Trophoblast cell (in vitro differentiated cells and primary cell): Measurements from ENCODE around the gene FKBP15.

Experiments used
- DNase-seq, 2 donors: peaks; one replicate each; pipeline ENCODE4 v3.0.0-alpha.2; 2016
- H2AFZ ChIP-seq: 2 replicates; pipeline ENCODE4 v1.6.1; 2013; ENCODE audit warnings: low read length, moderate library complexity, mild to moderate bottlenecking; ENCODE audit not compliant: insufficient read depth, poor library complexity
- H2AK5ac ChIP-seq: 2 replicates; pipeline ENCODE4 v1.6.1; 2013; ENCODE audit warnings: mild to moderate bottlenecking, low read length
- H2BK120ac ChIP-seq: 2 replicates; pipeline ENCODE4 v1.6.1; 2013; ENCODE audit warnings: low read length, mild to moderate bottlenecking, moderate library complexity; ENCODE audit not compliant: insufficient read depth, poor library complexity
- H2BK12ac ChIP-seq: 2 replicates; pipeline ENCODE4 v1.6.1; 2013; ENCODE audit warnings: mild to moderate bottlenecking, low read length, moderate library complexity
- H2BK5ac ChIP-seq: 2 replicates; pipeline ENCODE4 v1.6.1; 2013; ENCODE audit warnings: low read length, low read depth, moderate library complexity, mild to moderate bottlenecking; ENCODE audit not compliant: poor library complexity
- H3K14ac ChIP-seq: 2 replicates; pipeline ENCODE4 v1.6.1; 2013; ENCODE audit warnings: mild to moderate bottlenecking, low read length
- H3K18ac ChIP-seq: 2 replicates; pipeline ENCODE4 v1.6.1; 2013; ENCODE audit warnings: mild to moderate bottlenecking, low read length
- H3K23ac ChIP-seq: 2 replicates; pipeline ENCODE4 v1.6.1; 2013; ENCODE audit warnings: low read length
- H3K27ac ChIP-seq: 2 replicates; pipeline ENCODE4 v1.5.1; 2013; ENCODE audit warnings: low read depth, mild to moderate bottlenecking, inconsistent platforms, low read length, moderate library complexity
- H3K27me3 ChIP-seq: 2 replicates; pipeline ENCODE4 v1.6.1; 2013; ENCODE audit warnings: inconsistent platforms, mild to moderate bottlenecking, low read length, moderate library complexity; ENCODE audit not compliant: insufficient read depth
- H3K36me3 ChIP-seq, 2 experiments: 1 replicate in 1 of 2; 2 replicates in 1 of 2; pipeline ENCODE4 v1.6.1; 2013; ENCODE audit warnings: low read length in 2 of 2, mild to moderate bottlenecking in 2 of 2, moderate library complexity in 1 of 2; ENCODE audit not compliant: insufficient read depth in 2 of 2, control insufficient read depth in 1 of 2
- H3K4ac ChIP-seq: 2 replicates; pipeline ENCODE4 v1.6.1; 2013; ENCODE audit warnings: low read depth, mild to moderate bottlenecking, low read length, moderate library complexity
- H3K4me1 ChIP-seq, 2 experiments: 1 replicate in 1 of 2; 2 replicates in 1 of 2; pipeline ENCODE4 v1.6.1; 2013; ENCODE audit warnings: low read length in 2 of 2, mild to moderate bottlenecking in 2 of 2, moderate library complexity in 1 of 2; ENCODE audit not compliant: insufficient read depth in 2 of 2, control insufficient read depth in 1 of 2
- H3K4me2 ChIP-seq: 2 replicates; pipeline ENCODE4 v1.6.1; 2013; ENCODE audit warnings: inconsistent platforms, mild to moderate bottlenecking, low read length, moderate library complexity
- H3K4me3 ChIP-seq: 2 replicates; pipeline ENCODE4 v1.5.1; 2013; ENCODE audit warnings: mild to moderate bottlenecking, low read depth, low read length, inconsistent platforms
- H3K79me1 ChIP-seq: one replicate; pipeline ENCODE4 v1.6.1; 2013; ENCODE audit warnings: low read length
- H3K79me2 ChIP-seq: 2 replicates; pipeline ENCODE4 v1.6.1; 2013; ENCODE audit warnings: low read length, mild to moderate bottlenecking; ENCODE audit not compliant: control insufficient read depth, insufficient read depth, poor library complexity
- H3K9ac ChIP-seq: 2 replicates; pipeline ENCODE4 v1.6.1; 2013; ENCODE audit warnings: mild to moderate bottlenecking, low read length
- H3K9me3 ChIP-seq: 2 replicates; pipeline ENCODE4 v1.6.1; 2013; ENCODE audit warnings: low read depth, mild to moderate bottlenecking, control low read depth, inconsistent platforms, low read length; ENCODE audit not compliant: insufficient read depth
- H4K12ac ChIP-seq: 2 replicates; pipeline ENCODE4 v1.6.1; 2013; ENCODE audit warnings: low read depth, mild to moderate bottlenecking, low read length, moderate library complexity
- H4K8ac ChIP-seq: 2 replicates; pipeline ENCODE4 v1.6.1; 2013; ENCODE audit warnings: low read depth, mild to moderate bottlenecking, low read length, moderate library complexity
- H4K91ac ChIP-seq: one replicate; pipeline ENCODE4 v1.6.1; 2013; ENCODE audit warnings: low read depth, mild to moderate bottlenecking, low read length, moderate library complexity
- WGBS: extraction: QIAGEN DNeasy Blood & Tissue Kit; methylation state at CpG from one replicate; pipeline ENCODE4 v1.1.7; 2013; ENCODE audit warnings: missing lambda C conversion rate; ENCODE audit not compliant: insufficient read length, insufficient coverage; ENCODE audit errors: extremely low coverage; 5-methylcytosine and 5-hydroxymethylcytosine counted together

The FKBP15 gene

DNA sequence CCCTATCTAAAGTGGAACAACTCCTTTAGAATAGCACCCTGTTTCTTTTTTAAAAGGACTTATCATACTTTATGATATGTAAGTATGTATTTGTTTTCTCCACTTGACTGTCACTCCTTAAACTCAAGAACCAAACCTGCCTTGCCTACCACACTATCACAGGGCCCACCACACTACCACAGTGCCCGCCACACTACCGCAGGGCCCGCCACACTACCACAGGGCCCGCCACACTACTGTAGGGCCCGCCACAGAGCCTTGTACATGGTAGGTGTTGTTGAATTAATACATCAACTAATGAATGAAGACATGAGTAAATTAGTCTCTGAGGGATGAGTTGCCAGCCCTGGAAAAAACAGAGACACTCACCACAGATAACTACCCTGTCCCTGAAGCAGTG lies 52.3 kb downstream of the FKBP15 start:
- Histone ChIP-seq H2BK5ac (no peak overlapping the region), H3K9ac (no peak overlapping the region), H3K4me1 (no peaks in the 10 kb centered on the region), H3K27ac (no peak overlapping the region), H3K4me2 (no peak overlapping the region), H2AFZ (no peak overlapping the region), H3K36me3 (peaks cover 48 to 74% of the 10 kb centered on the region in 2 experiments), H4K12ac (no peak overlapping the region), H3K4ac (no peak overlapping the region), H3K27me3 (no peaks in the 10 kb centered on the region), H4K8ac (no peak overlapping the region), H4K91ac (no peak overlapping the region), H2BK12ac (no peak overlapping the region), H3K9me3 (peaks cover 4% of the 10 kb centered on the region), H3K4me3 (no peak overlapping the region), H3K79me2 (no peaks in the 10 kb centered on the region), H2BK120ac (no peak overlapping the region), H3K18ac (no peak overlapping the region), H3K14ac (no peak overlapping the region), H2AK5ac (no peak overlapping the region), H3K23ac (no peak overlapping the region), H3K79me1 (no peaks in the 10 kb centered on the region)
- DNase-seq, result no peak
- WGBS, result no CpG with 5 or more reads among the region's 5 CpGs

DNA sequence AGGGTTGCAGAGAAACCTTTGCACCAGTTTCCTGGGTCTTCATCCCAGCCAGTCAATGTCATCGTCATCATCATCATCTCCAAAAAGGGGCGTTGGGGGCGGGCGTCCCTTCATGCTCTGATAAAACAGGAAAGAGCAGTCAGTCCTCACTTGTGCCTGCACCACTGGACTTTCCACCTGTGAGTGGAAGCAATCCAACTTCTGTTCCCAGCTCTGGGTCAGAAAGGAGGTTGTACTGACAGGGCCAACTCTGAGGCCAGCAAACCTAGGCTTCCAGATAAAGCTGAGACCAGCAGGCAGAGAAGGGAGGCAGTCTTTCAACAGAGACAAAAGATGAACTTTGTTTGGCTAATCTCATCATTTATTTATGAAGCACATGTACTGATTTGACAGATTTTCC lies 55.0 kb downstream of the FKBP15 start:
- Histone ChIP-seq H3K23ac (no peak overlapping the region), H3K14ac (no peak overlapping the region)

DNA sequence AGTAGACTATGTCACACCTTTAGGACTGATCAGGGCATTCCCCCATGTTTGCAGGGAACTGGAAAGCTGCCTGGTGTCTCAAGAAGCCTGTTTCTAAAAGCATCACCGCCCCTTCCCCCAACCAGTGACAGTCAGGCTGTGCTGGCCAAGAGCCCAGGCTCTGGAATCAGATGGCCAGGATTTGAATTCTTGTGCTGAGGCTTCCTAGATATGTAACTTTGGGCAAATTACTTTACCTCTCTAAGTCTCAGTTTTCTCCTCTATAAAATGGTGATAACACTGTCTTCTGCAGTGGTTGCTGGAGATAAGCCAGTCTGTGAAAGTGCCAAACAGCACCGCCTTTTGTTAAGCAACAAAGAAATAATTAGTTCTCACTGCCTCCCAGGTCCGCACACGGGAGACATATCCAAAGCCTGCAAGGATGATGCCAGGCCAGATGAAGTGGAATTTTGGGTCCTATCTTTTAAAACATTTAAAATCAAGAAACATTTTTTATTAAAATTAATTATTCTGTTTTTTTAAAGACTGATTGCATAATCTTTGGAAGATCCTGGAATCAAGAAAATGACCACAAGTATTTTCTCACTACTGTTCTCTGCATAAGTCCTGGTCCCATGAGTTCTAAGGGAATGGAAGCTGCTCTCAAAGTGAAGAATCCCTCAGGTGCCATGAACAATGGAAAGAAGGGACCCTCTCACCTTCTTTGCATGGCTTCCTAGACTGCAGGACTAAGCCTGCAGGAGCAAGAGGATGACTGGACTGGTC lies 56.4 kb downstream of the FKBP15 start:
- Histone ChIP-seq H3K27ac (no peak overlapping the region), H3K27me3 (no peaks in the 10 kb centered on the region), H2BK12ac (no peak overlapping the region), H3K4me3 (no peak overlapping the region), H4K8ac (no peak overlapping the region), H3K4me1 (peaks cover 0 to 5% of the 10 kb centered on the region in 2 experiments), H3K79me2 (no peaks in the 10 kb centered on the region), H3K9me3 (peaks cover 6% of the 10 kb centered on the region), H3K4me2 (no peak overlapping the region), H3K9ac (no peak overlapping the region), H3K18ac (no peak overlapping the region), H4K12ac (no peak overlapping the region), H3K23ac (no peak overlapping the region), H3K36me3 (peaks cover 46 to 68% of the 10 kb centered on the region in 2 experiments), H2AFZ (no peak overlapping the region), H3K79me1 (no peaks in the 10 kb centered on the region), H3K4ac (no peak overlapping the region), H4K91ac (no peak overlapping the region), H3K14ac (no peak overlapping the region), H2BK5ac (no peak overlapping the region), H2BK120ac (no peak overlapping the region), H2AK5ac (no peak overlapping the region)
- no peak for DNase-seq
- WGBS, result no CpG with 5 or more reads among the region's 4 CpGs

More for the DNA sequence above, 55.0 kb downstream of the FKBP15 start:
- Histone ChIP-seq H3K79me2 (no peaks in the 10 kb centered on the region), H3K4me1 (peaks cover 0 to 5% of the 10 kb centered on the region in 2 experiments), H3K27me3 (no peaks in the 10 kb centered on the region), H3K27ac (no peak overlapping the region), H3K36me3 (peaks cover 54 to 77% of the 10 kb centered on the region in 2 experiments), H3K9me3 (peaks cover 6% of the 10 kb centered on the region), H3K9ac (no peak overlapping the region), H4K91ac (no peak overlapping the region), H3K4me3 (no peak overlapping the region), H2AFZ (no peak overlapping the region), H2AK5ac (no peak overlapping the region), H4K8ac (no peak overlapping the region), H3K18ac (no peak overlapping the region), H2BK120ac (no peak overlapping the region), H2BK12ac (no peak overlapping the region), H3K79me1 (no peaks in the 10 kb centered on the region), H4K12ac (no peak overlapping the region), H3K4ac (no peak overlapping the region), H3K4me2 (no peak overlapping the region), H2BK5ac (no peak overlapping the region)
- DNase-seq, result no peak
- no CpG with 5 or more reads among the region's 4 CpGs for WGBS

DNA sequence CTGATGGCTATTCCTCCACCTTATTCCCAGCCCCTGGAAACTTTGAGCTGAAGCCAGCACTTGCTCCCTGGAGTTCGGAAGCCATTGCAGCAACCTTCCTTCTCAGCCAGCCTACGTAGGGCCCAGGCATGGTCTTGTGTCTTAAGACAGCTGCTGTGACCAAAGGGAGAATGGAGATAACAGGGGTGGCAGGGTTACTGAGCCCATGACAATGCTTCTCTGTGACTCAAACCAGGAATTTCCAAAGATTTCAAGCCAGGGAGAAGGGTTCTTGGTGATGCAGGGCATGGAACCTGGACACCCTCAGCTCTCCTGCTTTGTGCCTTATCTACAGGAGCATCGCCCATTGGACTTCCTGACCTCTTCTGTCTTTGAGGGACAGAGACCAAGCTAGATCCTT lies 58.1 kb downstream of the FKBP15 start:
- Histone ChIP-seq H3K18ac (no peak overlapping the region), H3K9me3 (peaks cover 4% of the 10 kb centered on the region), H3K4me3 (no peak overlapping the region), H3K9ac (no peak overlapping the region), H2BK5ac (no peak overlapping the region), H2BK120ac (no peak overlapping the region), H3K79me1 (no peaks in the 10 kb centered on the region), H3K27ac (no peak overlapping the region), H4K12ac (no peak overlapping the region), H3K36me3 (peaks cover 30 to 55% of the 10 kb centered on the region in 2 experiments), H3K4me1 (peaks cover 0 to 5% of the 10 kb centered on the region in 2 experiments), H3K4me2 (no peak overlapping the region), H3K23ac (no peak overlapping the region), H3K79me2 (no peaks in the 10 kb centered on the region), H4K8ac (no peak overlapping the region), H2BK12ac (no peak overlapping the region), H3K14ac (no peak overlapping the region), H4K91ac (no peak overlapping the region), H2AFZ (no peak overlapping the region), H2AK5ac (no peak overlapping the region), H3K27me3 (no peaks in the 10 kb centered on the region), H3K4ac (no peak overlapping the region)
- WGBS, result no CpG with 5 or more reads among the region's 3 CpGs
- DNase-seq, result no peak
